CD4-positive, alpha-beta T cell treated with Interleukin-6 for 4 hours (primary cell): ENCODE data around the gene TUSC2.
A peak's percentile ranks its signal among the peaks of the same experiment; 100 is the strongest.
"Not testable (repeated sequence)": the region's sequence is repeated elsewhere in the genome, so short reads cannot be mapped to it uniquely, and the experiment has no call there.

ENCODE experiments used
- DNase-seq: peaks from one replicate; pipeline ENCODE4 v3.0.0-alpha.2; 2020; ENCODE audit warnings: mixed read lengths

TUSC2 gene

DNA sequence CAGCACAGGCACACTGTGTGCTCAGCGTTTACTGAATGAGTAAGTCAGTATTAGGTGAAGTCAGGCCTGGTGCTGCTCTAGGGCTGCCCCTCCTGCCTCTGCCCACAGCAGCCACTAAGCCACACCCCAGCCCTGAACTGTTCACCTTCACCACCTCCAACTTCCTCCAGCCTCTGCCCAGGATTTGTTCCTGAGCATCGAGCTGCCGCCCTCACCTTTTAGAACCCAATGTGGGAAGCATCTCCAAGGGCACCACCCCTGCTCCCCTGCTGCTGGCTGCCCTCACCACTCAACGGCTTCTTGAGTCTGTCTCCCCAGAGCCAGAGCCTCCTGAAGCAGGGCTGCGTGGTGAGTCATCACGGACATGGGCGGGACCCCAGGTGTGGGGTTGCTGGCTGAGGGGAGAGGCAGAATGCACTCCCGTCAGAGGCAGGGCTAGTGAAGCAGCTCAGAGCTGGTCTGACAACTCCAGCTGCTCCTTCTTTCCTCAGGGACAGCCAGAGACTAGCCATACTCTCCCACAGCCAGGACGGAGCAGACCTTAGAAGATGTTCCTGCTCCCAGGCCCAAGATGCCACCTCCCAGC, 11.3 kb downstream of the TUSC2 start:
- DNase-seq: peak; percentile 81

DNA sequence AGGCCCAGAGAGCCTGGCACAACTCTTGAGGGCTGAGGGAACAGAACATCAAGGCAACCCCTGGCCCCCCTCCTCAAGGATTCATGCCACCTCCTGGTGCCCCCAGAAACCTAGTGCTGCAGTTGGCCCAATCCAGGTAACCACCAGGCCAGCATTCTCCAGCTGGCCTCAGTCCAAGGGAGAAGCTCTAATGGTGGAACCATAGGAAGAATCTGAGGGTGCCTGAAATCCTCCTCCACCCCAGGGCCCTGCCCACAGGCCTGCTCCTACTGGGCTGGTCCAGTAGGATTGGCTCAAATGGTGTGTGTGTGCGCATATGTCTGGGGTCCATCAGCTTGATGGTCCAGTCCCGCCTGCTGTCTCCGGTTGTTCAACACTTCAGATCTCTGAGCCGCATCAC, 13.2 kb downstream of the TUSC2 start:
- no peak for DNase-seq

DNA sequence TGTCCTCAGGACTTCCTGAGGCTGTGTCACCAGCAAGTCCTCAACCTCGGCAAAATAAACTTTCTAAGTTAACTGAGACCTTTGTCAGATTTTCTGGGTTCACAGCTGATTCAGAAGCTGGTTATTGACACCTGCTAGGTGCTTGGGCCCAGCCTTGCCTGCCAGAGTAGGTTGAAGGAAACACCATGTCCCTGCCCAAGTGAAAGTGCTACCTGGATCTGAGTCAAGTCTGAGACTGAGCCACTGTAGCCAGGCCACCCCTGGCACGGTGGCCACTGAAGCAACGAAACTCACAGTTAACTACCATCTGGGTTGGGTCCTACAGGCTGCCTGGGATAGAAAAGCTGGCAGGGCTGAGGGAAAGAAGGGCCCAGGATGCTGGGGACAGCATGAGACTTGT, 13.7 kb downstream of the TUSC2 start:
- no peak for DNase-seq

DNA sequence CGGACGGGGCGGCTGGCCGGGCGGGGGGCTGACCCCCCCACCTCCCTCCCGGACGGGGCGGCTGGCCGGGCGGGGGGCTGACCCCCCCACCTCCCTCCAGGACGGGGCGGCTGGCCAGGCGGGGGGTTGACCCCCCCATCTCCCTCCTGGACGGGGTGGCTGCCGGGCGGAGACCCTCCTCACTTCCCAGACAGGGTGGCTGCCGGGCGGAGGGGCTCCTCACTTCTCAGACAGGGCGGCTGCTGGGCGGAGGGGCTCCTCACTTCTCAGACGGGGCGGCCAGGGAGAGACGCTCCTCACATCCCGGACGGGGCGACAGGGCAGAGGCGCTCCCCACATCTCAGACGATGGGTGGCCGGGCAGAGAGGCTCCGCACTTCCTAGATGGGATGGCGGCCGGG, 16.0 kb downstream of the TUSC2 start:
- DNase-seq: not testable (repeated sequence)

DNA sequence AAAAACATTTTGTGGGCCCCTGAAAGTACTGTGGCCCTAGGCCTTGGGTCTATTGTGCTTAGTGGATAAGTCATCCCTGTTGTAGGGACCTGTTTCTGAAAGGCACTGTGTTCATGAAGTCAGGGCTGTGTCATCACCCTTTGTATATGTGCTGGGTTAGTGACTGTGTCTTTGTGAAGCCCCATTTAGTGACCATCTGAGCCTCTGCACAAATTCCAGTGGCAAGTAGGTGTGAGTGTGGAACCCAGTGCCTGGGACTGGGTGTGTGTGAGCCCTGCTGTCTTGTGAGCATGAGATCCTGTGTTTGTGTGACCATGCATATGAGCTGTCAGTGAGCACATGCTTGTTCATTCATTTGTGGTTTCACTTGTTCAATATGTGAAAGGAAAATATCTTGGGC, 23.4 kb downstream of the TUSC2 start:
- DNase-seq: no peak

DNA sequence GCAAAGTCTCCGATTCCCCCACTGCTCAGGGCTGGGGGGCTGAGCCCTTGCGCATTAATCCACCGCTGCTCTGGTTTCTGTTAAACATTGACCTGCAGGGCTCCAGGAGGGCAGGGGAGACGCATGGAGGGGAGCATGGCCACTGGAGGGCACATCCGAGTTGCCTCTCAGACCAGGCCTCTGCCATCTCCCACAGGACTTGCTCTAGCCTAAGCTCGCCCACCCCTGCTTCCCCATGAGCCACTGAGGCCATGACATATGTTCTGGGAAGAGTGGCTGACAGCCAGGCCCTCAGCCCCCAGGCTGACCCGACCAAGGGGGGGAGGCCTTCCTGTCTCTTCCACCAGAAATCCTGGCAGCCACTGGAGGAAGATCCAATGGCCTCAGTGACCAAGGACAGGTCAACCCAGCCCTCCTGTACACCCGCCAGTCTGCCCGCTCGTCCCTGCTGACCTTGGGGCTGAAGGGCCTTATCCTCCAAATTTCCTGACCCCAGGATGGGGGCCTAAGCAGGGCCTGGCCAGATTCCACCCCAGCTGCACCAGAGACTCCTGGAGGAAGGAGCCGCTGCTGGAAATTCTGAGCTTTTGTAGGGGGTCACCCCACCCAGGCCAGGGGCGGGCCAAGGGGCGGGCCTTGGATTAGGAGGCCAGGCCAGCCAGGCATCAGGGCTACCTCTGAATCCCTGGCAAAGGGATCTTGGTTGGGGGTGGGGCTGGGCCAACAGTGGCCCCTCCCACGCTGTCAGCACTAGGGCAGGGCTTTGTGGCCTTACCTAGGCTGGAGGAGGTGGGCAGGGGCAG, 24.8 kb downstream of the TUSC2 start, which contains the start of gene HYAL1:
HYAL1 (minus strand) TSS at position 562 of the 803 bp plus-strand sequence. CDS start 618 bp downstream, outside the sequence.
- DNase-seq: no peak

DNA sequence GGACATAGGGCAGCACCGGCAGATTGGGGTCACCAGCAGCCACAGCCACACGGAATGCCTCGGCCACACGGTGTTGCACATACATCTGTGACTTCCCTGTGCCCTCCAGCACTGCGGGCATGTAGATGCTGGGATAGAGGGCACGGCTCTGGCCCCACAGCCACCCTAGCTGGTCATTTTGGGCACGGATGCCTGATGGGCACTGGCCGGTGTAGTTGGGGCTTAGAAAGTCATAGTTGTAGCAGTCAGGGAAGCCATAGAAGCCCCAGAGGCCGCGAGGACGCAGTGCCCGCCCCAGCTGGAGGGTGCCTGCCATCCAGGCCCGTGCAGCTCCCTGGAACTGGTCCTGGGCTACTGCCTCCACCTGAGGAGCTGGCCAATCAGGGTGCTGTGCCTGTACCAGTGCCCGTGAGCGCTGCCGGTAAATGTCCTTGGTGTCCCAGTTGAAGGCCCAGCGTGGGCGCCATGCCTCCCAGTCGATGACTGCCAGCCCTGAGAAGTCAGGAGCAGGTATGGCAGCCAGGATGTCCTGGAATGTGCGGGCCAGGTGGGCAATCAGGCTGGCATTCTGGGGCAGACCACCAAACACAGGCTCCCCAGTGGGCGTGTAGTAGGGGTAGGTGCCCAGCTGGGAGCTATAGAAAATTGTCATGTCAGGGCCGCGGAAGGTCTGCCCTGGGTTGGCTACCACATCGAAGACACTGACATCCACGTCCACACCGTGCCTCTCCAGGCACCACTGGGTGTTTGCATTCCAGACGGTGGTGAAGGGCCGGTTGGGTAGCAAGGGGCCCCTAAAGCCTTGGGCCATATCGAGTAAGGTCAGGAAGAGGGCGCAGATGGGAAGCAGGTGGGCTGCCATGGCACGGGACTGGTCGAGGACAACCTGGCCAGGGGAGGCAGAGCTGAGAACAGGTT, 25.7 kb downstream of the TUSC2 start:
- DNase-seq: no peak

DNA sequence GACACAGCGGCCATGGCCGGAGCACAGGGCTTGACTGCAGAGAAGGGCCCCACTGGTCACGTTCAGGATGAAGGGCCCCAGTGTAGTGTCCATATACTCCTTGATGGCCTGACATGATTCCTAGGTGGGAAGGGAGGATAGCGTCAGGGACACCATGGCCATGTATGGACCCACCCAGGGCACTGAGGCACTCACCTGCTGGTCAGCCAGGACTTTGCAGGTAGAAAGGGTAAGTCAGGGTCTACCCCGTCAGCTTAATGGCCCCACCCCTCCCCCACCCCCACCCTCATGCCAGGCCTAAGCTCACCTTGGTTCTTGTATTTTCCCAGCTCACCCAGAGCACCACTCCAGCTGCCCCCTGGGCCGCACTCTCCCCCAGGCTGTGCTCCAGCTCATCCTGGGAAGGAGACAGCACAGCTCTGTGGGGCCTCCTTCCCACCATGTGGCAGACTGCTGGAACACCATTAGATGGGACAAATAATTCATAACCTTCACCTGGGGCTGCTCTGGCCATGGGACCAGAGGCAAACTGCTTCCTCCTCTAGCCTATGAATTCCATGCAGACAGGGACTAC, 27.3 kb downstream of the TUSC2 start:
- no peak for DNase-seq

DNA sequence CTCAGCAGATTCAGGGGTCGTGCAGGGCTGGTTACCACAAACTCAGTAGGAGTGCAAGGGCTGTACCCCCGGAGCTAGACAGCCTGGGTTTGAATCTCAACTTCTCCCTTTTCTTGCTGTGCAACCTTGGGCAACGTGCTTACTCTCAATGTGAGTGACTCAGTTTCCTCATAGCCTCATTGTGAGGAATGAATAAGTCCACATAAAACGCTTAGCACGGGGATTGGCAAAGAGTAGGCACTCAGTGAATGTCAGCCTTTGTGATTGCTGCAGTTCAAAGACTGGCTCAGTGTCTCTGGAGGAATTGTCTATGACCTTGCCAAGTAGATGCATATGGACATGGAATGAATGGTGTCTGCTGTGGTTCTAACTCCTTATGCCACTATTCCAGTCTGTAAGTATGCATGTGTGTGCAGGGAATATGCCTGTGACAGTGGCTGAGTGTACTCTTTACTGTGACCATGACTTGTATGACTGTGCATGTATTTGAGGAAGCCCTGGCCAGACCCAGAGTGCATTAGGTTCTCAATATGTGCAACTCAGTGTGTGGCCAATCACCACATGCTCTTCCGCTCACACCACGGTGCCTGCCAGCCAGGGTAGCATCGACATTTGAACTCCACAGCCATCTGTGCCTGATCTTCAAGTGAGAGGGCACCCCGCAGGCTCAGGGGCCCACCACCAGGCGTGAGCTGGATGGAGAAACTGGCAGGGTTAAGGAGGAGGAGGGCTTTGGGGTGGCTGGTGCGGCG, 27.9 kb downstream of the TUSC2 start:
- DNase-seq: no peak

DNA sequence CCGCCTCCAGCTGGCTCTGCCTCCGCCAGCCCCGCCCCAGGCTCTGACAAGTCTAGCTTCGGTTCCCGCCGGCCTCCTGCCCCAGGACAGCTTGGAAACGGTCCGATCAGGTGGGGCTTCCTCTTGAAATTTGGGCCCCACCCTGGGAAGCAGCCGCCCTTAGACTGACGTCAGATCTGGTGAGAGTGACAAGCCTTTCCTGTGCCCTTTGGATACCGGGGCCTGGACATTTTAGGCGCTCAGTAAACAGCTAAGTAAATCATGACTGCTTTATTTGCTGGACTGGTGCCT, 28.4 kb downstream of the TUSC2 start:
- no peak for DNase-seq

DNA sequence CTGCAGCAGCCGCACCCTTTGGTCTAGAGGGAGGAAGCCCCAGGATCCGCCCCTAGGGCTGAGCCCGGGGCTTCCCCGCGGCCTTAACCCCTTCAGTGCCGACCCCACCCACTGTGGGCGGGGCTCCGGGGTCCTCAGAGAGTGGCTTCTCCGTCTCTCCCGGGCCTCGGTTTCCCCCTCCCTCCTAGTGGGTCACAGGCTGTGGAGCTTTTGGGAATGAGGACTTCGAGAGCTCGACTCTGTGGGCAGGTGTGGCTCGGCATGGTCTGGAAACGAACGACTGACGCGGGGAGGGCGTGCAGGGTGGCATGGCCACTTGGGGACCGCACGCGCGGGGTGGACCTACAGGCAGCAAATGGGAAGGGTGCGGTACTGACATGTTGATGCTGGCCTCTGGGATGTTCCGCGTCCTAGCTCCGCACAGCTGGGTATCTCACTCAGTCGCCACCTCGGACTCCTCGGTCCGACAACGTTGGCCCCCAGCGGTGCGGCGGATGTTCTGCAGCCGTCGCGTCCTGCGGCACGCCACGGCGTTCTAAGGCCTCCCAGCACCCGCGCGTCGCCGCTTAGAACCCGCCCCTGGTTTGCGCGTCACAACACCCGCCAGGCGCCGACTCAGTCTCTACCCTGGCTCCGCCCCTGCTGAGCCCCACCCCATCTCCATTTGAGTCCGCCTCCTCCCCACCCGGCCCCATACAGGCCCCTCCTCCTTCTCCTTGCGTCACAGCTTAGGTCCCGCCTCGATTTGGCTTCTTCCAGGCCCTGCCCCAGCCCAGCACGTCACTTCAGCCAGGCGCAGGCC, 29.0 kb downstream of the TUSC2 start, which contains the start of the genes HYAL3 and NAA80:
HYAL3 (minus strand) TSS at position 570 of the 802 bp plus-strand sequence. CDS start 3,803 bp downstream, outside the sequence.
NAA80 (minus strand) TSS at position 570 of the 802 bp plus-strand sequence. CDS start 1,942 bp downstream, outside the sequence.
- DNase-seq: peak; percentile 100

DNA sequence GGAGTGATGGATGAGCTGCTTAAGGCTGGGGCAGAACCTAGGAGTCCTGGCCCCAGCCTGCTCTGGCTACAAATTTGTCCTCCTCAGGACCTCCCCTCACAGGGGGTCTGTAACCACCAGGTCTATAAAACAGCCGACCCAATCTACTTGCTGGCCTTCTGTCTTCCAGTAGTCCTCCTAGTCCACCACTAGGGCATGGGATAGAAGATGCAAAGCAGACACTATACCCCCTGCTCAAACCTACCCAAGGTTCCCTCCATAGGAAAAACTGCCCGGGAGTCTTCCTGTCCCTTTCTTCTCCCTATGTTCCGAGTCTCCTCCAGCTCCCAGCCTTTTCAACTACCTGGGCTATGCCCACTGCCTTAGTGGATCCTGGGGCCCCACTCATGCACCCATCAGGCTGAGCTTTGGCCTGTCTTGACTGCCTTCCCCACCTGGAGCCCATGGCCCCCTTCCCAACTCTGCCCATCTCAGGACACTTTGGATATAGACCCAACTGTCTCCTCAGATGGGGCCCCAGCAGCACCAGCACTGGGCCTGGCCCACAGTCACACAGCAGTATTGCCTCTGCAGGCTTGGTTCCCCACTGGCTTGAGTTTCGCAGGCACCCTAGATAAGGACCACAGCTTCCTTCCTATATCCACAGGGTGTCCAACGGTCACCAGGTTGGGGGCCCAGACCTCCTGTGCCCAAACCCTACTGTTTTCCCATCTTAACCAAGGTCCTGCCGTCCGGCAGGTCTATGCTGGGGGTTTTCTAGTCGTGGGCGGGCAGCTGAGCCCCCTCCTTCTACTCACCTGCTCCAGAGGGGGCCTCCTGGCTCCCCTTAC, 29.9 kb downstream of the TUSC2 start:
- DNase-seq: no peak

DNA sequence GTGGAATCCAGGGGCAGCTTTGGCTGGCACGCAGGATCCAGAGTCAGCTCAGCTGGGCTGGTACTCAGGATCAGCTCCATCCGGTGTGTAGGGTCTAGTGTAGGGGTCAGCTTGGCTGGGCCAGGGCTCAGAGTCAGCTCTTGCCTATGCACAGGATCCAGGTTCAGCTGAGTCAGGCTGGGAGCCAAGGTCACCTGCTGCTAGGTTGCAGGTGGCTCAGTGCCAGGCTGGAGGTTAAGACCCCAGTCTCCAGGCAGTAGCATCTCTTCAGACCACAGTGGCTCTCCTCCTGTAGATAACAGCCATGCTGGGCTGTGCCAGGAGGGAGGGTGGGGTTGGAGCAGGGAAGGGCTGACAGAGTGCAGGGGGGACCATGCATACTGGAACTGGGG, 30.6 kb downstream of the TUSC2 start:
- no peak for DNase-seq

DNA sequence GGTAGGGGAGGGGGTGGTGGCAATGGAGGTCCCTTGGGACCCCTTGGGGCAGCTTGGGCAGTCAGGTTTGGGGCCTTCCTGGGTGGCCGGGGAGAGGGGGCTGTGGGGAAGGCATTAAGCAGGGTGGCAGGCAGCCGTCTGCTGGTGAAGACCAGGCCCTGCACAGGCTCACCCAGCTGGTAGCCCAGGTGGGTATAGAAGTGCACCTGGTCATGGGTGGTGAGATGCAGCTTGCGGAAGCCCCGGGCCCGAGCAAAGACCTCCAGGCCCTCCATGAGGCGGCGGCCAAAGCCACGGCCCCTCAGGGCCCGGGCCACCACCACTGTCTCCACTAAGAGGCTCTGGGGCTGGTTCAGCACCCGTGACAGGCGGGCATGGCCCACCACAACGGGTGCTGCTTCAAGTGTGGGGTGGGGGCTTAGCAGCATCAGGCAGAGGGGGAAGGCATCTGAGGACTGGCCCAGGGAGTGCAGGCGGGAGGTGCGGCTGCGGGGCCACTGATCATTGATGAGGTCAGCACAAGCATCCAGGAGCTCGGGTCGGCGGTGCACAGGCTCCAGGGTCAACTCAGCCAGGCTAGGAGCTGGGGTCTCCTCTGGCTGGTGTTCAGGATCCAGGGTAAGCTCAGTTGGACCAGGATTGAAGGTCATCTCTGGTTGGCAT, 31.2 kb downstream of the TUSC2 start:
- no peak for DNase-seq

DNA sequence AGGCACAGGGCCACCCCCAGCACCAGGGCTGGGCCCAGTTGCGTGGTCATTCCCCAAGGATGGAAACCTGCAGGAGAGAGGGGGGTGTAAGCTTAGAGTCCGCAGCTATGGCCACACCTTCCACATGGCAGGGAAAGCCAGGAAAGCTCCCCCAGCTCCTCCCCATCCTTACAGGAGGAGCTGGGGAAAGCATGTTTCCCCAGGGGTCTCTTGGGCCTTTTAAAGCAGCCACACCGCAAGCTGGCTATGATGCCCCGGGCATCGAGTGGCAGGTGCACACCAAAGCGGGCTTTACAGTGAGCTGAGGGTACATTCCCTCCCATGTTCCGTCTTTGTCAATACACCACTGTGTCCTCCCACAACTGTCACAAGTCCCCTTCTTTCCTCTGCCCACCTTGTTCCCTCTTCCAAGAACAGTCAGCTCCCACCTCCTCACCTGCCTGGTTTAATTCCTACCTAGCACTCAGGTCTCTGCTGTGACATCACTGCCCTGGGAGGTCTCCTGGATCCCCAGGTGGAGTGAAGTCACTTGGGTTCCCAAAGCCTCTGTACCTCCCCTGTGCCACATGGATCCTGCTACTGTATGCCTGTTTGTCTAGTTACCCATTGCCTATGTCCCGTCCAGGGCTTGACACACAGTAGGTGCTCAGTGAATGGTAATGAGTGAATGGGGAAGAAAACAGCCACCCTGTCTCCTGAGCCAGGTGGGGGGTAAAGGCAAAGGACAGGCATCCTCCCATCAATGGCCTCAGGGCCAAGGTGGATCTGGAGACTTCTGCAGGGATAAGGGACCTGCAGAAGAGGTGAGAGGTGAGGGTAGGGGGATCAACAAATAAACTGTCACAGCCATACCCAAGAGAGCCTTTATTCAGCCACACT, 32.2 kb downstream of the TUSC2 start:
- DNase-seq: no peak

DNA sequence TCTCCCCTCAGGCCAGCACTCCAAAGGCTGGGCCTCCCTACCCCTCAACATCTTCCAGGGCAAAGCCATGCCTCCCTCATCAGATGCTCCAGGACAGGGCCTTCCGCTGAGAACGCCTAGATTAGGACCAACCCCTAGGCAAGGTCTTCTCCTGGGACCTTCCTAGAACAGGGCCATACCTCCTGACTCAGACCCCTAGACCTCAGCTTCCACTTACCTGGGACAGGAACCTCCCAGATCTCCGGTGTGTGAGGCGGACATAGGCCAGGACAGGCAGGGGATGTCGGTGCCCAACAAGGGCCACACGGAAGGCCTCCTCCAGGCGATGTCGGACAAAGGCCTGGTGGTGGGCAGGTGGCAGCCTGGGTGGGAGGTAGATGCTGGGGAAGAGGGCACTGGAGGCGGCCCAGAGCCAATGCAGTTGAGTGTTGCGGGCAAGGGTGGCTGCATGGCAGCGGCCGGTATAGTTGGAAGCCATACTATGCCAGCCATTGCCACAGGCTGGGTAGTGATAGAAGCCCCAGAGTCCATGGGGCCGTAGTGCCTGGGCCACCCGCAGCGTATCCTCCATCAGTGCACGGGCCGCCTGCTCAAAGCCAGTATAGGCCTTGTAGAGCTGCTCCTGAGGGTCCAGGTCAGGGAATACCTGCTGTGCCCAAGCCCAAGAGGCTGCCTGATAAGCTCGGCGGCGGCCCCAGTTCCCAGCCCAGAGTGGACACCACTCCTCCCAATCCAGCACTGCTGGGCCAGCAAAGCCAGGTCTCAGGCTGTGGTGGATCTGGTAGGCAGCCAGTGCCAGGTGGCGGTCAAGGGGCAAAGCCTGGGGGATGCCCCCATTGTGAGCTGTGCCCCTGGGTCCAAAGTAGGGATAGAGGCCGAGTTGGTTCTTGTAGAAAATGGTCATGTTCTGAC, 33.3 kb downstream of the TUSC2 start:
- no peak for DNase-seq

DNA sequence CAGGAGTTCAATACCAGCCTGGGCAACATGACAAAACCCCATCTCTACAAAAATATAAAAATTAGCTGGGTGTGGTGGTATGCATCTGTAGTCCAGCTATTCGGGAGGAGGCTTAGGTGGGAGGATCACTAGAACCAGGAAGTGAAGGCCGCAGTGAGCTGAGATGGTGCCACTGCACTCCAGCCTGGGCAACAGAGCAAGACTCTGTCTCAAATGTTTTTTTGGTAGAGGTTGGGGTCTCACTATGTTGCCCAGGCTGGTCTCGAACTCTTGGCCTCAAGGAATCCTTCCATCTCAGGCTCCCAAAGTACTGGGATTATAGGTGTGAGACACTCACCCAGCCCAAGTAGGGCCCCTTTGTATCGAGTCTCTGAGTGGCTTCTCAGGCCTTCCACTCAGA, 33.9 kb downstream of the TUSC2 start:
- DNase-seq: no peak
